NT2/D1 (cell line): ENCODE measurements around the gene DHRS12.

ENCODE experiments used
- SUZ12 ChIP-seq: IDR thresholded peaks from 2 replicates; pipeline ENCODE4 v1.6.1; 2011; ENCODE audit not compliant: insufficient read length, insufficient read depth; ENCODE audit errors: extremely low read depth
- YY1 ChIP-seq: IDR thresholded peaks from 2 replicates; pipeline ENCODE4 v1.6.1; 2011; ENCODE audit not compliant: insufficient read length, insufficient read depth
- ZNF274 ChIP-seq: IDR thresholded peaks from 2 replicates; pipeline ENCODE4 v1.6.1; 2011; ENCODE audit warnings: mild to moderate bottlenecking, low read depth, low read length

DNA sequence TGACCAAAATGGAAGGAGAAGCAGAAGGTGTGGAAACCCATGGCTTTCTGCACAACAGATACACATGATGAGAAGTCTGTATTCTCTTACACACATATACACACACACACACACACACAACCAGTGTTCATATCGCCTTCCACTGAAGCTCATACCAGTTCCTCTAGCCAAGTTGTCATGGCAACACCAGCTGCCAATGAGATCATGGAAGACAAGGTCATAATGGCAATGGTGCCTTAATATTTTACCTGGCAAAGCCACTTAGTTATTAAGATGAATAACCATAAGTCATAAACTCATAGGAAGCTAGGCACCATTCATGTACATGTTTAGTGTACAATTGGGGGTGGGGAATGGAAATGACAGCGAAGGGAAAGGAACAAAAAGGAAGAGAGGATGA is 2.6 kb upstream of the DHRS12 start:
- TF ChIP-seq YY1, result no peak
- TF ChIP-seq SUZ12, result no peak
- TF ChIP-seq ZNF274, result no peak
